ENCODE measurements around the gene PLCB1.

The PLCB1 gene

GRCh38 chr20:8667306-8667705 lies 535.2 kb downstream of the PLCB1 start:
- DNase-seq (ENCODE audit: low spot score) = no peak
- Histone ChIP-seq H3K27ac (peak overlapping the region in 1 of 2 donors; percentile 71), H3K4me3 (no peak overlapping the region)
- no peak for TF ChIP-seq CTCF (IDR thresholded peaks at IDR 0.05)

GRCh38 chr20:8670207-8670892 lies 538.3 kb downstream of the PLCB1 start:
- Histone ChIP-seq H3K4me3 (no peak overlapping the region), H3K27ac (no peak overlapping the region)
- no peak for TF ChIP-seq CTCF (IDR thresholded peaks at IDR 0.05)
- no peak for DNase-seq (ENCODE audit: low spot score)

- no peak for DNase-seq (ENCODE audit: low spot score)
- Histone ChIP-seq H3K27ac (no peak overlapping the region), H3K4me3 (no peak overlapping the region)
- no peak for TF ChIP-seq CTCF (IDR thresholded peaks at IDR 0.05)
Observed at GRCh38 chr20:8670893-8671215, 538.8 kb downstream of the PLCB1 start.

GRCh38 chr20:8671370-8671961 lies 539.4 kb downstream of the PLCB1 start:
- no peak for DNase-seq (ENCODE audit: low spot score)
- H3K4me3 ChIP-seq = no peak overlapping the region
- TF ChIP-seq CTCF (IDR thresholded peaks at IDR 0.05) = no peak

GRCh38 chr20:8673116-8673515 lies 541.0 kb downstream of the PLCB1 start:
- no peak overlapping the region for H3K27ac ChIP-seq
- no peak for TF ChIP-seq CTCF (IDR thresholded peaks at IDR 0.05)
- H3K4me3 ChIP-seq = no peak overlapping the region
- DNase-seq (ENCODE audit: low spot score) = no peak

More at GRCh38 chr20:8671370-8671961, 539.4 kb downstream of the PLCB1 start:
- H3K27ac ChIP-seq = no peak overlapping the region

GRCh38 chr20:8675896-8676295 lies 543.8 kb downstream of the PLCB1 start:
- no peak for TF ChIP-seq CTCF (IDR thresholded peaks at IDR 0.05)
- H3K4me3 ChIP-seq = no peak overlapping the region
- H3K27ac ChIP-seq = no peak overlapping the region
- DNase-seq (ENCODE audit: low spot score) = no peak

GRCh38 chr20:8678098-8678776 lies 546.2 kb downstream of the PLCB1 start:
- no peak for TF ChIP-seq CTCF (IDR thresholded peaks at IDR 0.05)
- Histone ChIP-seq H3K27ac (no peak overlapping the region), H3K4me3 (no peak overlapping the region)
- DNase-seq (ENCODE audit: low spot score) = no peak
